Erythroblast (primary cell): ENCODE measurements around the gene APH1B.

Experiments used
- GATA1 ChIP-seq: IDR thresholded peaks from 2 replicates; pipeline ENCODE4 v1.6.1; 2011; ENCODE audit warnings: low read depth, mild to moderate bottlenecking, control low read depth, low read length, moderate library complexity
- POLR2A ChIP-seq: IDR thresholded peaks from 2 replicates; pipeline ENCODE4 v1.6.1; 2011; ENCODE audit warnings: mild to moderate bottlenecking, low read length

DNA sequence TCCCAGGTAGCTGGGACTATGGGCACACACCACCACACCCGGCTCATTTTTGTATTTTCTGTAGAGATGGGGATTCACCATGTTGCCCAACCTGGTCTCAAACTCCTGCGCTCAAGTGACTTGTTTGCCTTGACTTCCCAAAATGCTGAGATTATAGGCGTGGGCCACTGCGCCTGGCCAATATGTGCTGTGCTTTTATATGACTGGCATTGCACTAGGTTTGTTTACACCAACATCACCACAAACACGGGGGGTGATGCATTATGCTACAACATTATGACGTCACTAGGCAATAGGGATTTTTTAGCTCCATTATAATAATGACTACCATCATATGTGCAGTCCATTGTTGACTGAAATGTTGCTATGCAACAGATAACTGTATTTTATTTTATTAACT, 6.9 kb downstream of the APH1B start:
- no peak for TF ChIP-seq POLR2A
- TF ChIP-seq GATA1: no peak
